ENCODE measurements around the gene ADAMTS16. TPM values are rescaled to one million over a fixed set of nuclear protein-coding genes. Genes with fewer than 3 reads are reported as not detected.

Gene ADAMTS16
- total RNA-seq, 4 donors from 2014 or later, result not detected

GRCh38 chr5:5191906-5192305, 51.8 kb downstream of the ADAMTS16 start:
- no peaks in the 10 kb centered on the region for H3K36me3 ChIP-seq
- in situ Hi-C loops (cut with MboI; ENCODE audit: low sequenced_read_pairs in 4 of 4), result no loop called here
- intact Hi-C loops (cut with DNase I; ENCODE audit: low total_unique reads), result no loop called here
- DNase-seq, result no peak
- no peaks in the 10 kb centered on the region for H3K9me3 ChIP-seq
- ATAC-seq, result no peak
- no peak overlapping the region for H3K27ac ChIP-seq
- H3K4me1 ChIP-seq, result no peaks in the 10 kb centered on the region
- TF ChIP-seq, protein P1, sequence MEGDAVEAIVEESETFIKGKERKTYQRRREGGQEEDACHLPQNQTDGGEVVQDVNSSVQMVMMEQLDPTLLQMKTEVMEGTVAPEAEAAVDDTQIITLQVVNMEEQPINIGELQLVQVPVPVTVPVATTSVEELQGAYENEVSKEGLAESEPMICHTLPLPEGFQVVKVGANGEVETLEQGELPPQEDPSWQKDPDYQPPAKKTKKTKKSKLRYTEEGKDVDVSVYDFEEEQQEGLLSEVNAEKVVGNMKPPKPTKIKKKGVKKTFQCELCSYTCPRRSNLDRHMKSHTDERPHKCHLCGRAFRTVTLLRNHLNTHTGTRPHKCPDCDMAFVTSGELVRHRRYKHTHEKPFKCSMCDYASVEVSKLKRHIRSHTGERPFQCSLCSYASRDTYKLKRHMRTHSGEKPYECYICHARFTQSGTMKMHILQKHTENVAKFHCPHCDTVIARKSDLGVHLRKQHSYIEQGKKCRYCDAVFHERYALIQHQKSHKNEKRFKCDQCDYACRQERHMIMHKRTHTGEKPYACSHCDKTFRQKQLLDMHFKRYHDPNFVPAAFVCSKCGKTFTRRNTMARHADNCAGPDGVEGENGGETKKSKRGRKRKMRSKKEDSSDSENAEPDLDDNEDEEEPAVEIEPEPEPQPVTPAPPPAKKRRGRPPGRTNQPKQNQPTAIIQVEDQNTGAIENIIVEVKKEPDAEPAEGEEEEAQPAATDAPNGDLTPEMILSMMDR (IDR thresholded peaks at IDR 0.05 in 4 of 5, conservative IDR thresholded peaks at IDR 0.05 in 1 of 5), result no peak
- TF ChIP-seq POLR2A (IDR thresholded peaks at IDR 0.05), result no peak
- no peak overlapping the region for H3K4me3 ChIP-seq
- H3K27me3 ChIP-seq, result no peaks in the 10 kb centered on the region

GRCh38 chr5:5192681-5193080, 52.6 kb downstream of the ADAMTS16 start:
- H3K27ac ChIP-seq, result no peak overlapping the region
- H3K36me3 ChIP-seq, result no peaks in the 10 kb centered on the region
- no peaks in the 10 kb centered on the region for H3K9me3 ChIP-seq
- DNase-seq (no peak), ATAC-seq (no peak)
- in situ Hi-C loops (cut with MboI; ENCODE audit: low sequenced_read_pairs in 4 of 4), result no loop called here
- intact Hi-C loops (cut with DNase I; ENCODE audit: low total_unique reads), result no loop called here
- TF ChIP-seq POLR2A (IDR thresholded peaks at IDR 0.05), result no peak
- TF ChIP-seq, protein P1 (IDR thresholded peaks at IDR 0.05 in 4 of 5, conservative IDR thresholded peaks at IDR 0.05 in 1 of 5), result no peak
- H3K4me3 ChIP-seq, result no peak overlapping the region
- H3K27me3 ChIP-seq, result no peaks in the 10 kb centered on the region
- H3K4me1 ChIP-seq, result no peaks in the 10 kb centered on the region

DNA sequence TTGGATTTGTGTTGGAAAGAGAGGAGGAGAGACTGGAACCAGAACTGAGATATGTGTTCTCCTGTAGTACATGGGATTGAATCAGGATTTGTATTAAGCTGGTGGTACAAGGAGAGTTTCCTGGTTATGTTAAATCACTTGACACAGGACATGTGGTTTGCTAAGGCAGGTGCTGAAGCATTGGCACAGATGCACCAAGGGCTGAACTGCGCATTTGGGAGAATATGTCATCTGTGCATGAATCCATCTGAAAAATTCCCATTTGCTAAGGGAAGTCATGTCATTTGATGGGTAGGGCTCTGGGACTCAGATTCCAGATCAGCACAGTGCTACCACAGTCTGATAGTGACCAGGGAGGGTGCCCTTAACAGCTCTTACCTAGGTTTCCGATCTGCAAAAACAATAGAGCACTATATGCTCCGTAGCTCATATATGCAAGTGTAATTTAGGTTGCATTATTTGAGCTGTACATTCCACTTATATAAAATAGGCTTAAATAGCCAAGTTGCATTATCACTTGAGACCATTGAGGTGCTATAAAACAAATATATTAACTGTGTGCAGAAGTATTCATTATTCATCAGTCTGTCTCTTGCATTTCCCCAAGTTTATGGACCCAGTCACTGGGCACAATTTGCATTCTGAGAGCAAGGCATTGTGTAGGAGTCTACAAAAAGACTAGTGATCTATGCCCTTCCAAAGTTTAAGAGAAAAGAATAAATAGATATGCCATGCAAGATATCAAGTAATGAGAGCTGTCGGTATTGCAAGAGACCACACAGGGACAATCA, 55.2 kb downstream of the ADAMTS16 start:
- TF ChIP-seq, protein P1 (IDR thresholded peaks at IDR 0.05 in 4 of 5, conservative IDR thresholded peaks at IDR 0.05 in 1 of 5), result no peak
- no peak for TF ChIP-seq POLR2A (IDR thresholded peaks at IDR 0.05)
- Histone ChIP-seq H3K9me3 (no peaks in the 10 kb centered on the region), H3K4me1 (no peaks in the 10 kb centered on the region), H3K27ac (no peak overlapping the region), H3K36me3 (no peaks in the 10 kb centered on the region), H3K27me3 (no peaks in the 10 kb centered on the region), H3K4me3 (no peak overlapping the region)
- in situ Hi-C loops (cut with MboI; ENCODE audit: low sequenced_read_pairs in 4 of 4), result no loop called here
- intact Hi-C loops (cut with DNase I; ENCODE audit: low total_unique reads), result no loop called here
- no peak for DNase-seq
- ATAC-seq, result no peak

- H3K27ac ChIP-seq, result no peak overlapping the region
- ATAC-seq (no peak), DNase-seq (no peak)
- H3K9me3 ChIP-seq, result no peaks in the 10 kb centered on the region
- H3K36me3 ChIP-seq, result no peaks in the 10 kb centered on the region
- TF ChIP-seq, protein P1 (IDR thresholded peaks at IDR 0.05 in 4 of 5, conservative IDR thresholded peaks at IDR 0.05 in 1 of 5), result no peak
- TF ChIP-seq POLR2A (IDR thresholded peaks at IDR 0.05), result no peak
- in situ Hi-C loops (cut with MboI; ENCODE audit: low sequenced_read_pairs in 4 of 4), result no loop called here
- intact Hi-C loops (cut with DNase I; ENCODE audit: low total_unique reads), result no loop called here
- no peaks in the 10 kb centered on the region for H3K27me3 ChIP-seq
- no peaks in the 10 kb centered on the region for H3K4me1 ChIP-seq
- no peak overlapping the region for H3K4me3 ChIP-seq
Observed at GRCh38 chr5:5198135-5198534, 58.0 kb downstream of the ADAMTS16 start.
